ENCODE results near the gene DHRS3. TPM values are rescaled to one million over a fixed set of nuclear protein-coding genes. Genes with fewer than 3 reads are reported as not detected.

The DHRS3 gene
- total and polyA plus RNA-seq, 2 of the 13 experiments (the other 11 are each of a cell fraction or from before 2014, with no cell fraction given) = 48.5 to 90.5 TPM

- TF ChIP-seq ZNF687 (CRISPR knock-in tag; IDR thresholded peaks at IDR 0.05) (peak; percentile 14; the same call in 1 of the 2 replicates), HDAC2 (CRISPR knock-in tag; IDR thresholded peaks at IDR 0.05) (0 out of 2 replicates have a peak, but pooled peaks have one; percentile 25), MXD4 (CRISPR knock-in tag; IDR thresholded peaks at IDR 0.05) (0 out of 2 replicates have a peak, but pooled peaks have one; percentile 21), SNAI1 (CRISPR knock-in tag; IDR thresholded peaks at IDR 0.05; ENCODE audit: borderline replicate concordance) (no peak), CREB1 (IDR thresholded peaks at IDR 0.05) (peak; percentile 58; the same call in 1 of the 2 replicates), CREB1 (CRISPR knock-in tag; IDR thresholded peaks at IDR 0.05) (peak; percentile 65; the same call in 1 of the 2 replicates), FOSL2 (CRISPR knock-in tag; IDR thresholded peaks at IDR 0.05) (0 out of 2 replicates have a peak, but pooled peaks have one; percentile 18), ZNF878 (CRISPR knock-in tag; IDR thresholded peaks at IDR 0.05) (no peak), ZNF574 (CRISPR knock-in tag; IDR thresholded peaks at IDR 0.05) (no peak), ZNF543 (CRISPR knock-in tag; IDR thresholded peaks at IDR 0.05) (no peak), SAP130 (CRISPR knock-in tag; IDR thresholded peaks at IDR 0.05; ENCODE audit: low read depth) (peak; percentile 31; the same call in 1 of the 2 replicates), MTF1 (CRISPR knock-in tag; IDR thresholded peaks at IDR 0.05) (no peak), ETV5 (CRISPR knock-in tag; IDR thresholded peaks at IDR 0.05; ENCODE audit: borderline replicate concordance) (peak; percentile 12; the same call in 1 of the 2 replicates)
Observed at GRCh38 chr1:12658531-12659453, 40.8 kb upstream of the DHRS3 start (continued).
